ENCODE data around the gene KRT13.

- TF ChIP-seq CTCF (IDR thresholded peaks at IDR 0.05) (no peak), POLR2A (IDR thresholded peaks at IDR 0.05) (no peak)
Observed at GRCh38 chr17:41511716-41512115, 6.3 kb upstream of the KRT13 start.

All from body of pancreas (tissue), 4 donors.